H1 (cell line): ENCODE measurements around the gene TAS2R13. TPM values are rescaled to one million over a fixed set of nuclear protein-coding genes. Genes with fewer than 3 reads are reported as not detected.

ENCODE experiments used
- CTCF ChIA-PET: fragments of 300-600 bp; sonication (Branson Sonifier 250); formaldehyde crosslinking; loops from one replicate; lab custom pipeline; 2021; ENCODE audit not compliant: partially characterized antibody; lab: Charles Lee
- POLR2A ChIA-PET: fragments of 300-600 bp; sonication (Branson Sonifier 250); formaldehyde crosslinking; loops from one replicate; lab custom pipeline; 2021; ENCODE audit warnings: inconsistent platforms; ENCODE audit not compliant: partially characterized antibody; lab: Charles Lee
- DNase-seq, 2 experiments: peaks; one replicate each; pipeline versions ENCODE4 v3.0.0 to v3.0.0-alpha.2; 2010 to 2022; ENCODE audit warnings: low spot score in 2 of 2, low read depth in 1 of 2, mixed read lengths in 1 of 2
- FAIRE-seq: peaks from 2 replicates; lab custom pipeline; 2011; peaks lifted over from hg19 to GRCh38; lab: Jason Lieb, UNC
- H2AFZ ChIP-seq: 2 replicates; pipeline ENCODE4 v1.8.1; 2012; ENCODE audit warnings: low read length, inconsistent platforms
- H2AK5ac ChIP-seq: 2 replicates; pipeline ENCODE4 v1.6.1; 2013; ENCODE audit warnings: low read depth, low read length
- H2BK120ac ChIP-seq: replicated peaks from 2 replicates; pipeline ENCODE3; 2013; ENCODE audit warnings: low read depth, low read length, inconsistent platforms
- H2BK12ac ChIP-seq: 2 replicates; pipeline ENCODE4 v1.6.1; 2013; ENCODE audit warnings: low read depth, low read length
- H2BK15ac ChIP-seq: 2 replicates; pipeline ENCODE4 v1.6.1; 2013; ENCODE audit warnings: low read length
- H2BK20ac ChIP-seq: 2 replicates; pipeline ENCODE4 v1.6.1; 2013; ENCODE audit warnings: low read length
- H2BK5ac ChIP-seq: 2 replicates; pipeline ENCODE4 v1.6.1; 2013; ENCODE audit warnings: low read depth, low read length
- H3K14ac ChIP-seq: 2 replicates; pipeline ENCODE4 v1.6.1; 2013; ENCODE audit warnings: inconsistent platforms; ENCODE audit not compliant: insufficient read length
- H3K18ac ChIP-seq: 2 replicates; pipeline ENCODE4 v1.6.1; 2013; ENCODE audit warnings: low read length; ENCODE audit errors: extremely low read depth
- H3K23ac ChIP-seq: 2 replicates; pipeline ENCODE4 v1.6.1; 2013; ENCODE audit warnings: inconsistent platforms; ENCODE audit not compliant: insufficient read length
- H3K23me2 ChIP-seq: 2 replicates; pipeline ENCODE4 v1.6.1; 2013; ENCODE audit warnings: low read depth, low read length
- H3K27ac ChIP-seq: 2 replicates; pipeline ENCODE4 v1.6.1; 2011; ENCODE audit warnings: low read depth, low read length, inconsistent platforms
- H3K27me3 ChIP-seq, 4 experiments: replicated peaks in 1 of 4; 1 replicate in 1 of 4; 2 replicates in 3 of 4; pipeline versions ENCODE4 v1.6.1 to v1.8.1; 2011 to 2013; ENCODE audit warnings: low read length in 3 of 4, mild to moderate bottlenecking in 3 of 4, inconsistent platforms in 2 of 4, mixed read lengths in 2 of 4, moderate library complexity in 1 of 4; ENCODE audit not compliant: control insufficient read depth in 3 of 4, insufficient read depth in 3 of 4; ENCODE audit errors: extremely low read depth in 1 of 4
- H3K36me3 ChIP-seq, 4 experiments: 2 replicates each; pipeline versions ENCODE4 v1.6.1 to v1.8.1; 2011 to 2013; ENCODE audit warnings: mild to moderate bottlenecking in 4 of 4, low read length in 3 of 4, moderate library complexity in 2 of 4, control low read depth in 1 of 4, inconsistent platforms in 1 of 4; ENCODE audit not compliant: insufficient read depth in 4 of 4, control insufficient read depth in 2 of 4
- H3K4ac ChIP-seq: replicated peaks from 2 replicates; pipeline ENCODE3; 2013; ENCODE audit warnings: low read length, low read depth, mixed read lengths, inconsistent platforms; ENCODE audit not compliant: insufficient read length
- H3K4me1 ChIP-seq, 4 experiments: replicated peaks in 1 of 4; 1 replicate in 1 of 4; 2 replicates in 3 of 4; pipeline versions ENCODE4 v1.6.1 to v1.8.1; 2011 to 2013; ENCODE audit warnings: low read length in 3 of 4, inconsistent platforms in 2 of 4, mixed read lengths in 1 of 4; ENCODE audit not compliant: insufficient read depth in 4 of 4, control insufficient read depth in 3 of 4
- H3K4me2 ChIP-seq, 2 experiments: 2 replicates each; pipeline versions ENCODE4 v1.6.1 to v1.8.1; 2011 to 2013; ENCODE audit warnings: low read depth in 2 of 2, low read length in 2 of 2, control low read depth in 1 of 2, inconsistent platforms in 1 of 2, mild to moderate bottlenecking in 1 of 2; ENCODE audit not compliant: insufficient read depth in 1 of 2
- H3K4me3 ChIP-seq, 4 experiments: fragments of 200-600, 300-600 bp in 1 of 4; sonication (generic), shearing (Covaris generic), sonication (Bioruptor Twin) in 1 of 4; 2 replicates each; pipeline versions ENCODE4 v1.5.1 to v1.8.1; 2011 to 2016; ENCODE audit warnings: low read length in 4 of 4, low read depth in 3 of 4, control low read depth in 2 of 4, inconsistent platforms in 2 of 4, mild to moderate bottlenecking in 2 of 4, mixed read lengths in 1 of 4, moderate library complexity in 1 of 4; ENCODE audit not compliant: insufficient read depth in 2 of 4; ENCODE audit errors: extremely low read depth in 1 of 4
- H3K56ac ChIP-seq: replicated peaks from 2 replicates; pipeline ENCODE3; 2013; ENCODE audit warnings: low read depth, mild to moderate bottlenecking, mixed read lengths, low read length, inconsistent platforms; ENCODE audit not compliant: insufficient read length
- H3K79me1 ChIP-seq: 2 replicates; pipeline ENCODE4 v1.6.1; 2013; ENCODE audit warnings: low read depth, low read length, control low read depth
- H3K79me2 ChIP-seq, 2 experiments: 2 replicates each; pipeline versions ENCODE4 v1.6.1 to v1.8.1; 2012 to 2013; ENCODE audit warnings: low read length in 2 of 2, mild to moderate bottlenecking in 2 of 2, inconsistent platforms in 1 of 2; ENCODE audit not compliant: insufficient read depth in 2 of 2, control insufficient read depth in 1 of 2
- H3K9ac ChIP-seq, 4 experiments: replicated peaks in 1 of 4; 1 replicate in 1 of 4; 2 replicates in 3 of 4; pipeline versions ENCODE4 v1.6.1 to v1.8.1; 2011 to 2013; ENCODE audit warnings: low read depth in 3 of 4, low read length in 3 of 4, control low read depth in 2 of 4, mild to moderate bottlenecking in 2 of 4, moderate library complexity in 2 of 4, inconsistent platforms in 1 of 4; ENCODE audit errors: extremely low read depth in 1 of 4
- H3K9me3 ChIP-seq, 2 experiments: 2 replicates each; pipeline versions ENCODE4 v1.6.1 to v1.8.1; 2012 to 2013; ENCODE audit warnings: mild to moderate bottlenecking in 2 of 2, moderate library complexity in 2 of 2, control low read depth in 1 of 2, inconsistent platforms in 1 of 2, low read depth in 1 of 2, low read length in 1 of 2, mixed read lengths in 1 of 2; ENCODE audit not compliant: insufficient read depth in 2 of 2
- H4K20me1 ChIP-seq, 2 experiments: replicated peaks in 1 of 2; 2 replicates each; pipeline versions ENCODE3 to v1.8.1; 2011 to 2013; ENCODE audit warnings: inconsistent platforms in 2 of 2, low read length in 2 of 2, mild to moderate bottlenecking in 1 of 2; ENCODE audit not compliant: insufficient read depth in 2 of 2, control insufficient read depth in 1 of 2
- H4K5ac ChIP-seq: 2 replicates; pipeline ENCODE4 v1.6.1; 2013; ENCODE audit warnings: low read length, low read depth, mixed read lengths, inconsistent platforms; ENCODE audit not compliant: insufficient read length
- H4K8ac ChIP-seq: 2 replicates; pipeline ENCODE4 v1.8.0; 2013; ENCODE audit warnings: mild to moderate bottlenecking, moderate library complexity, low read length, inconsistent platforms; ENCODE audit not compliant: insufficient read depth; ENCODE audit errors: extremely low read depth
- H4K91ac ChIP-seq: replicated peaks from 2 replicates; pipeline ENCODE3; 2013; ENCODE audit warnings: low read length, mixed read lengths, inconsistent platforms; ENCODE audit not compliant: insufficient read length
- ATF2 ChIP-seq: IDR thresholded peaks from 2 replicates; pipeline ENCODE4 v1.6.1; 2012; ENCODE audit warnings: low read length, inconsistent platforms
- SIRT6 ChIP-seq: IDR thresholded peaks from one replicate; pipeline ENCODE4 v1.7.1; 2012; ENCODE audit warnings: low read length, inconsistent platforms
- TCF12 ChIP-seq: IDR thresholded peaks from 2 replicates; pipeline ENCODE4 v1.6.1; 2011; ENCODE audit warnings: low read depth, mild to moderate bottlenecking, low read length
- WGBS, 2 experiments: shearing (Covaris generic) in 1 of 2; methylation state at CpG; one replicate each; pipeline versions ENCODE4 v1.1.6 to v1.1.7; 2013 to 2015; ENCODE audit warnings: low lambda C conversion rate in 2 of 2, mixed read lengths in 2 of 2, inconsistent platforms in 1 of 2, low coverage in 1 of 2, missing lambda C conversion rate in 1 of 2; ENCODE audit not compliant: insufficient replicate concordance in 2 of 2, insufficient coverage in 1 of 2, insufficient read length in 1 of 2; ENCODE audit errors: extremely low coverage in 1 of 2, missing lambda C conversion rate in 1 of 2; 5-methylcytosine and 5-hydroxymethylcytosine counted together
- polyA plus RNA-seq, 7 experiments: library from polyadenylated mRNA; depleted of rRNA in 3 of 7; stranded (reverse) in 5 of 7; unstranded in 2 of 7; fragments of >200 nt in 5 of 7; fragments of 200-250 nt in 2 of 7; gene quantifications; 1 replicate in 5 of 7; 2 replicates in 1 of 7; 4 replicates in 1 of 7; pipeline versions ENCODE4 v1.2.1 to v1.2.3, GENCODE V29; 2011 to 2013; ENCODE audit warnings: missing spikeins in 2 of 7, mixed read lengths in 2 of 7
- total RNA-seq: library from RNA; stranded (reverse); fragmentation: NEBNext Ultra II Directional; extraction: Animal tissue kit (Norgen Biotek cat#: 25700); gene quantifications from 2 replicates; pipeline ENCODE4 v1.2.1, GENCODE V29; 2021

TAS2R13 gene
- total and polyA plus RNA-seq, 2 of the 8 experiments (the other 6 are each of a cell fraction or from before 2014, with no cell fraction given): 0.09 to 0.17 TPM

GRCh38 chr12:10873378-10873777, 36.0 kb downstream of the TAS2R13 start:
- no peak overlapping the region for H3K18ac ChIP-seq
- H3K23ac ChIP-seq: no peak overlapping the region
- no peak overlapping the region for H2AFZ ChIP-seq
- H3K23me2 ChIP-seq: no peaks in the 10 kb centered on the region
- no peak overlapping the region for H3K14ac ChIP-seq
- H3K4ac ChIP-seq: no peak overlapping the region
- no peak overlapping the region for H3K56ac ChIP-seq
- H2AK5ac ChIP-seq: no peak overlapping the region
- H3K4me3 ChIP-seq: no peak overlapping the region
- peak; percentile 32 for FAIRE-seq
- H2BK15ac ChIP-seq: no peak overlapping the region
- H2BK120ac ChIP-seq: no peak overlapping the region
- H2BK5ac ChIP-seq: no peak overlapping the region
- POLR2A ChIA-PET: no interaction called here
- no peak overlapping the region for H4K8ac ChIP-seq
- no peak overlapping the region for H3K27ac ChIP-seq
- no peak overlapping the region for H2BK12ac ChIP-seq
- no peaks in the 10 kb centered on the region for H3K27me3 ChIP-seq
- no peaks in the 10 kb centered on the region for H3K36me3 ChIP-seq
- H3K9me3 ChIP-seq: no peaks in the 10 kb centered on the region; a peak in 1 of 4 replicates
- peaks cover 0 to 2% of the 10 kb centered on the region in 2 experiments for H4K20me1 ChIP-seq
- H4K5ac ChIP-seq: no peak overlapping the region
- no peak overlapping the region for H3K4me2 ChIP-seq
- H3K79me1 ChIP-seq: no peaks in the 10 kb centered on the region
- no peaks in the 10 kb centered on the region for H3K4me1 ChIP-seq
- WGBS, 2 experiments: 86% methylated on average over 2 of the region's 2 CpGs; no CpG with 5 or more reads in 1 of the 2 experiments
- H2BK20ac ChIP-seq: no peak overlapping the region
- H3K79me2 ChIP-seq: no peaks in the 10 kb centered on the region
- H3K9ac ChIP-seq: no peak overlapping the region
- CTCF ChIA-PET: interaction anchor here (1.4 kb wide), 1 partner anchor 63 kb away, joined by 3 read pairs; no protein-coding TSS in a partner anchor
- TF ChIP-seq SIRT6: no peak
- TF ChIP-seq ATF2: no peak
- no peak for TF ChIP-seq TCF12
- H4K91ac ChIP-seq: no peak overlapping the region
- DNase-seq: no peak
